ENCODE measurements around the gene MLN.

- TF ChIP-seq CTCF (IDR thresholded peaks at IDR 0.05; ENCODE audit: low read length) (no peak), EZH2 (IDR thresholded peaks at IDR 0.05; ENCODE audit: borderline replicate concordance, low read length) (no peak)
Measured at GRCh38 chr6:33800248-33800969, 3.4 kb downstream of the MLN start.
